A673 (cell line): ENCODE results near the gene MSRB1.

Experiments used
- EZH2 ChIP-seq: fragments of 200-600 bp; sonication (generic); IDR thresholded peaks from 2 replicates; pipeline ENCODE4 v1.6.1; 2017; ENCODE audit warnings: borderline replicate concordance, low read depth, mild to moderate bottlenecking, mixed read lengths, antibody characterized with exemption, low read length; ENCODE audit not compliant: poor library complexity, severe bottlenecking
- TF ChIP-seq, protein P1 (sequence below): fragments of 300-800, 200-600 bp; sonication (generic); conservative IDR thresholded peaks from 2 replicates; pipeline ENCODE4 v1.5.1; 2017; ENCODE audit warnings: low read depth, mild to moderate bottlenecking, antibody characterized with exemption, low read length, moderate library complexity, mixed read lengths

DNA sequence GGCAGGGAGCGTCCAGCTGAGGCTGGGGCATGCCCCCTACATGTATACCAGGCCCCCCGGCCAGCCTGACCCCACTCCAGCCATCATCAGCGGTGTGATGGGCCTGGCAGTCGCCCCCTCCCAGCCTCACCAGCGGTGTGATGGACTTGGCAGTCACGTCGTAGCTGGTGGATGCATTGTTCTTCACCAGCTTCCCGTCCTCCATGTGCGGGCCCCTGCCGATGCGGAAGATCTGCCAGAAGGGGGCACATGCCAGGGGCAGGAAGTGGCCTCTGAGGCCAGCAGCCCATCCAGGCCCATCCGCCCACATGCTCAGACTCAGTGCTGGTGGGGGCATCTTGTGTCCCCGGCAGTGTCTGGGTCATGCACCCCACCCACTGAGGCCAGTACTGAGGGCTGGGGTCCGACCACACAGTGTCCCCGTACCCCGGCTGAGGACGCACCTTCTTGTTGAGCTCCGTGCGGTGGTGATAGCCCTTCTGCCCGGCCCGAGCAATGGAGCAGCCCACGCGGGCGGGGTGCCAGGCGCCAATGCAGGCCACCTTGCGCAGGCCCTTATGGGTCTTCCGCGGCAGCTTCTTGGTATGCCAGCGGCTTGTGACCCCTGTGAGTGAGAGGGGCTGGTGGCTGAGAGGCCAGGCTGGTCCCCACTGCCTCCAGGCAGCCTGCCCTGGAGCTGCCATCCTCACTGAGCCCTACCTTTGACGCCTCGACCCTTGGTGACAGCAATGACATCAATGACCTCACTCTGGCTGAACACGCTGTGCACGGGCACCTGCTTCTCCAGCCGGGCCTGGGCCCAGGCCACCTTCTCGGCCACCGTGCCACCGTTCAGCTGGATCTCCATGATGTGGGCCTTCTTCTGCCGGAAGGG lies 3.7 kb upstream of the MSRB1 start:
- TF ChIP-seq, protein P1, sequence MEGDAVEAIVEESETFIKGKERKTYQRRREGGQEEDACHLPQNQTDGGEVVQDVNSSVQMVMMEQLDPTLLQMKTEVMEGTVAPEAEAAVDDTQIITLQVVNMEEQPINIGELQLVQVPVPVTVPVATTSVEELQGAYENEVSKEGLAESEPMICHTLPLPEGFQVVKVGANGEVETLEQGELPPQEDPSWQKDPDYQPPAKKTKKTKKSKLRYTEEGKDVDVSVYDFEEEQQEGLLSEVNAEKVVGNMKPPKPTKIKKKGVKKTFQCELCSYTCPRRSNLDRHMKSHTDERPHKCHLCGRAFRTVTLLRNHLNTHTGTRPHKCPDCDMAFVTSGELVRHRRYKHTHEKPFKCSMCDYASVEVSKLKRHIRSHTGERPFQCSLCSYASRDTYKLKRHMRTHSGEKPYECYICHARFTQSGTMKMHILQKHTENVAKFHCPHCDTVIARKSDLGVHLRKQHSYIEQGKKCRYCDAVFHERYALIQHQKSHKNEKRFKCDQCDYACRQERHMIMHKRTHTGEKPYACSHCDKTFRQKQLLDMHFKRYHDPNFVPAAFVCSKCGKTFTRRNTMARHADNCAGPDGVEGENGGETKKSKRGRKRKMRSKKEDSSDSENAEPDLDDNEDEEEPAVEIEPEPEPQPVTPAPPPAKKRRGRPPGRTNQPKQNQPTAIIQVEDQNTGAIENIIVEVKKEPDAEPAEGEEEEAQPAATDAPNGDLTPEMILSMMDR: no peak
- TF ChIP-seq EZH2: no peak
